Caco-2 (cell line): ENCODE results near the gene DDX39B. TPM values are rescaled to one million over a fixed set of nuclear protein-coding genes. Genes with fewer than 3 reads are reported as not detected.
"Not testable (repeated sequence)": the region's sequence is repeated elsewhere in the genome, so short reads cannot be mapped to it uniquely, and the experiment has no call there.

Experiments
- BruUV-seq: library from RNA; stranded (reverse); fragments of 400-500 nt; replicated peaks from 2 replicates; lab custom pipeline; 2021; lab: Mats Ljungman, UMichigan
- CTCF ChIA-PET: fragments of 300-600 bp; sonication (Branson Sonifier 250); formaldehyde crosslinking; loops from one replicate; lab custom pipeline; 2022; ENCODE audit warnings: antibody characterized with exemption; lab: Charles Lee
- POLR2A ChIA-PET: fragments of 300-600 bp; sonication (Branson Sonifier 250); formaldehyde crosslinking; loops from one replicate; lab custom pipeline; 2022; ENCODE audit warnings: antibody characterized with exemption; lab: Charles Lee
- DNase-seq, 2 experiments: peaks; one replicate each; pipeline versions ENCODE4 v3.0.0 to v3.0.0-alpha.2; 2020 to 2022
- H3K27me3 ChIP-seq: replicated peaks from 2 replicates; pipeline ENCODE4 v1.6.0; 2011; ENCODE audit warnings: low read length; ENCODE audit not compliant: control insufficient read depth, insufficient read depth
- H3K36me3 ChIP-seq: 2 replicates; pipeline ENCODE4 v1.5.1; 2011; ENCODE audit warnings: low read length; ENCODE audit not compliant: control insufficient read depth, insufficient read depth
- H3K4me1 ChIP-seq: fragments of 250-450 bp; sonication (Bioruptor Pico); 2 replicates; pipeline ENCODE4 v1.5.1; 2020; ENCODE audit warnings: mild to moderate bottlenecking
- H3K4me3 ChIP-seq: 2 replicates; pipeline ENCODE4 v1.5.1; 2011; ENCODE audit warnings: low read depth, mild to moderate bottlenecking, control low read depth, low read length
- H3K9me3 ChIP-seq: fragments of 250-450 bp; sonication (Bioruptor Pico); 2 replicates; pipeline ENCODE4 v1.5.1; 2020; ENCODE audit warnings: mild to moderate bottlenecking, moderate library complexity
- H3K27ac Mint-ChIP-seq: one replicate; pipeline ENCODE4 v1.8.0; 2022; ENCODE audit warnings: mixed read lengths; ENCODE audit not compliant: unreplicated experiment
- H3K27me3 Mint-ChIP-seq: one replicate; pipeline ENCODE4 v1.8.0; 2022; ENCODE audit warnings: mixed read lengths; ENCODE audit not compliant: insufficient read depth, unreplicated experiment
- H3K36me3 Mint-ChIP-seq: one replicate; pipeline ENCODE4 v1.8.0; 2022; ENCODE audit warnings: mild to moderate bottlenecking, mixed read lengths; ENCODE audit not compliant: insufficient read depth, unreplicated experiment
- H3K4me1 Mint-ChIP-seq: one replicate; pipeline ENCODE4 v1.8.0; 2022; ENCODE audit warnings: low read depth, mixed read lengths; ENCODE audit not compliant: unreplicated experiment
- H3K4me3 Mint-ChIP-seq: one replicate; pipeline ENCODE4 v1.8.0; 2022; ENCODE audit warnings: mild to moderate bottlenecking, moderate library complexity, mixed read lengths; ENCODE audit not compliant: unreplicated experiment
- H3K9me3 Mint-ChIP-seq: one replicate; pipeline ENCODE4 v1.8.0; 2022; ENCODE audit warnings: mixed read lengths; ENCODE audit not compliant: unreplicated experiment
- intact Hi-C: fragments of 100-400 bp; cut with micrococcal nuclease; formaldehyde crosslinking; loops from one replicate; pipeline ENCODE4 v1.10.0; 2022; ENCODE audit not compliant: unreplicated experiment
- total RNA-seq: library from RNA; stranded (reverse); gene quantifications from 2 replicates; pipeline ENCODE4 v1.2.3, GENCODE V29; 2022
- TF ChIP-seq, protein P1 (sequence below), 2 experiments: fragments of 200-600 bp in 1 of 2; IDR thresholded peaks; 1 replicate in 1 of 2; 2 replicates in 1 of 2; pipeline versions ENCODE4 v1.5.1 to v1.8.0; 2011 to 2022; ENCODE audit warnings: antibody characterized with exemption in 1 of 2, control low read depth in 1 of 2, inconsistent platforms in 1 of 2, low read depth in 1 of 2, low read length in 1 of 2, mild to moderate bottlenecking in 1 of 2, moderate library complexity in 1 of 2; ENCODE audit not compliant: insufficient read depth in 1 of 2, severe bottlenecking in 1 of 2, unreplicated experiment in 1 of 2

Gene DDX39B
- total RNA-seq, 1 experiment from 2014 or later = 416 TPM

DNA sequence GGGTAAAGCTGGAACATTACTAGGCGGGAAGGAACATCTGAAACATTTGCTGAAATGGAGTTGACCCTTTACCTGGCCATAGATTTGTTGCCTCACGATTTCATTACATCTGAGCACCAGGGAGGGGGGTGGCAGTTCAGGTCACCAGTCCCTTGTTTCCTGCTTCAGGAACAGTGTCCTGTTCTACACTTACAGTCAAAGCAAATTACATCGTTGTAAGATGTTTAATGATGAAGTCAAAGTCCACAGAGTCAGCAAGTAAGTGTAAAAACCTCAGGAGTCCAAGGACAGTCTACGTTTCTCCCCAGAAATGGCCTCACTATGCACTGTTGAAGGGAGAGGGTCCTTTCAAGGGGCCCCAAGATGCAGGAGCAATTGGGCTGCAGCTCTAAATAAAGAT is 52.7 kb downstream of the DDX39B start:
- Mint-ChIP-seq H3K4me3 (no peak overlapping the region), H3K27ac (no peak overlapping the region), H3K27me3 (peaks cover 14% of the 10 kb centered on the region), H3K36me3 (no peaks in the 10 kb centered on the region), H3K4me1 (peaks cover 7% of the 10 kb centered on the region), H3K9me3 (no peaks in the 10 kb centered on the region)
- Histone ChIP-seq H3K36me3 (no peaks in the 10 kb centered on the region), H3K4me3 (no peak overlapping the region), H3K27me3 (no peaks in the 10 kb centered on the region), H3K9me3 (no peaks in the 10 kb centered on the region), H3K4me1 (no peaks in the 10 kb centered on the region)
- POLR2A ChIA-PET = no interaction called here
- TF ChIP-seq, protein P1, sequence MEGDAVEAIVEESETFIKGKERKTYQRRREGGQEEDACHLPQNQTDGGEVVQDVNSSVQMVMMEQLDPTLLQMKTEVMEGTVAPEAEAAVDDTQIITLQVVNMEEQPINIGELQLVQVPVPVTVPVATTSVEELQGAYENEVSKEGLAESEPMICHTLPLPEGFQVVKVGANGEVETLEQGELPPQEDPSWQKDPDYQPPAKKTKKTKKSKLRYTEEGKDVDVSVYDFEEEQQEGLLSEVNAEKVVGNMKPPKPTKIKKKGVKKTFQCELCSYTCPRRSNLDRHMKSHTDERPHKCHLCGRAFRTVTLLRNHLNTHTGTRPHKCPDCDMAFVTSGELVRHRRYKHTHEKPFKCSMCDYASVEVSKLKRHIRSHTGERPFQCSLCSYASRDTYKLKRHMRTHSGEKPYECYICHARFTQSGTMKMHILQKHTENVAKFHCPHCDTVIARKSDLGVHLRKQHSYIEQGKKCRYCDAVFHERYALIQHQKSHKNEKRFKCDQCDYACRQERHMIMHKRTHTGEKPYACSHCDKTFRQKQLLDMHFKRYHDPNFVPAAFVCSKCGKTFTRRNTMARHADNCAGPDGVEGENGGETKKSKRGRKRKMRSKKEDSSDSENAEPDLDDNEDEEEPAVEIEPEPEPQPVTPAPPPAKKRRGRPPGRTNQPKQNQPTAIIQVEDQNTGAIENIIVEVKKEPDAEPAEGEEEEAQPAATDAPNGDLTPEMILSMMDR (IDR thresholded peaks at IDR 0.05; ENCODE audit: insufficient read depth in 1 of 2, low read depth in 1 of 2, low read length in 1 of 2, severe bottlenecking in 1 of 2, unreplicated experiment in 1 of 2) = no peak
- intact Hi-C loops = no loop called here
- no peak for DNase-seq
- no TSS peak for BruUV-seq
- CTCF ChIA-PET = no interaction called here

DNA sequence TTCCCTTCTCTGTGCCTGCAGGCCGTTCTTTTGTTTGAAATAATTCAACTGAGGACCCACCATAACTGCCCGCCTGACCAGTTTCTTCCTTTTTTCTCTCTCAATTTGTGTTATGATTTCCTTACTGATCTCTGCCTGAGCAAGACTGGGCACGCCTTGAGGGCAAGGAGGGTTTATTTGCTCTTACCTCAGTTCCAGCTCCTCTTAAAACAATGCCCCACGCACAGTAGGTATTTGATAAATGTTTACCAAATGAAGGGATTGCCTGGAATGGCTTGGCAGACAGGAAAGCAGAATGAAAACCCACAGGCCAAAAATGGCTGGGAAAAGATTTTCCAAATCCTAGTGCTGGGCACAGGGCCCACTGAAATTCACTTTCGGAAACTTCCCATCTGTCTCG is 54.1 kb downstream of the DDX39B start:
- DNase-seq, H3K36me3 Mint-ChIP-seq, H3K4me1 Mint-ChIP-seq, intact Hi-C loops, H3K4me1 ChIP-seq, POLR2A ChIA-PET, H3K4me3 Mint-ChIP-seq, H3K36me3 ChIP-seq, H3K9me3 Mint-ChIP-seq, BruUV-seq, H3K27ac Mint-ChIP-seq, CTCF ChIA-PET, H3K9me3 ChIP-seq, H3K27me3 ChIP-seq, H3K4me3 ChIP-seq: not testable (repeated sequence)
- peaks cover 11% of the 10 kb centered on the region for H3K27me3 Mint-ChIP-seq

DNA sequence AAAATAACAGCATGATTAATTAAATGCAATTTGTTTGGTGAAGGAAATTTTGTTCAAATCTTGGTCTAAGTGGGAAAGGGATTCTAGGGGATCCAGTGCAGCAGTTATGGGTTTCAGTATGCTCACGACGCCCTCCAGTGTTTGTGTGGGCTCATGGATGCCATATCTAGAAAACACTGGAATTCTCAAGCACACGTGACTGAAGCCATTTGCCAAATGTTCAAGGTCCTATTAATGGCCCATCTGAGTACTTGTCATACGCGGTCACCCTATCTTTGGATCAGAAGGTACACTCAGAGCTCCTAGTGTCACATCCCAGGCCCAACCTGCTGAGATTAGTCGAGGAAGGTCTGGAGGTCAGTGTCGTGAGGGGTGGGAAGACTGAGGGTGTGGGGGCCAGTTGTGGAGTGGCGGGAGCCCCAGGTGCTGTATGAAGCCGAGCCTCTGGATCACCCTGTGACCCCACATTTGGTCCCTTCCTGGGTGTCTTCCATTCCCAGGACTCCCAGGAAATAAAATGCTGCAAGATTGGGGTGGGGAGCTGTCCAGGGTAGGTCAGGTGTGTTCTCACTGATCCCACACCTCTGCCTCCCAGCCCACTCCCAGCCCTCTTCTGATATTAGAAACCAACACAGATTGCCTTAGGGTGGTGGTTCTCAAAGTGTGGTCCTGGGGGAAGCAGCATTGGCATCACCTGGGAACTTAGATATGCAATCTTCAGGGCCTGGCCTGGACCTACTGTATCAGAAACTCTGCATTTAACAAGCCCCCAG is 55.6 kb downstream of the DDX39B start:
- H3K4me3 ChIP-seq, H3K36me3 ChIP-seq, H3K27me3 ChIP-seq, H3K9me3 ChIP-seq, POLR2A ChIA-PET, H3K9me3 Mint-ChIP-seq, BruUV-seq, H3K36me3 Mint-ChIP-seq, H3K4me1 Mint-ChIP-seq, DNase-seq, H3K4me1 ChIP-seq, CTCF ChIA-PET, H3K4me3 Mint-ChIP-seq, H3K27ac Mint-ChIP-seq, intact Hi-C loops: not testable (repeated sequence)
- peaks cover 14% of the 10 kb centered on the region for H3K27me3 Mint-ChIP-seq

DNA sequence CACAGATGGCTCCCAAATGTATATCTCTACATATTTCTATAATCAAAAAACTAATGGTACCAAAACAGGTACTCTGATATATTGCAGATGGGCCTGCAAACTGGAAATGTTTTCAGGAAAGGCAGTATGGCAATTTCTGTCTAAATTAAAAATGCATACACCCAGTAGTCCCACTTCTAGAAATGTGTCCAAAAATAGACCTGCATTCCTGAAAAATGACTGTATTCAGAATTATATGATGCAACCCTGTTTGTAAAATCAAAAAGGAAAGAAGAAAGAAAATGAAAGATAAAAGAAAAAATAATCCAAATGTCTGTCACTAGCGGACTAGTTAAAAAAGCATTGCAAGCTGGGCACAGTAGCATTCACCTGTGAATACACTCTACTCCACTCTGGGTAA is 56.7 kb downstream of the DDX39B start:
- no peak overlapping the region for H3K4me3 ChIP-seq
- H3K9me3 ChIP-seq = no peaks in the 10 kb centered on the region
- Mint-ChIP-seq H3K36me3 (no peaks in the 10 kb centered on the region), H3K4me3 (no peak overlapping the region), H3K27ac (no peak overlapping the region), H3K4me1 (no peaks in the 10 kb centered on the region), H3K9me3 (no peaks in the 10 kb centered on the region), H3K27me3 (peaks cover 10% of the 10 kb centered on the region)
- DNase-seq = no peak
- no peaks in the 10 kb centered on the region for H3K36me3 ChIP-seq
- H3K27me3 ChIP-seq = no peaks in the 10 kb centered on the region
- ChIA-PET POLR2A (no interaction called here), CTCF (no interaction called here)
- no peaks in the 10 kb centered on the region for H3K4me1 ChIP-seq
- BruUV-seq = no TSS peak
- TF ChIP-seq, protein P1 (IDR thresholded peaks at IDR 0.05; ENCODE audit: insufficient read depth in 1 of 2, low read depth in 1 of 2, low read length in 1 of 2, severe bottlenecking in 1 of 2, unreplicated experiment in 1 of 2) = no peak
- intact Hi-C loops = no loop called here
